ENCODE measurements around the gene FAM111B. TPM values are rescaled to one million over a fixed set of nuclear protein-coding genes. Genes with fewer than 3 reads are reported as not detected.

Gene FAM111B
- total RNA-seq, 1 donor from 2014 or later, result 13.2 TPM

- no peak overlapping the region for H3K4me3 Mint-ChIP-seq
- H3K36me3 Mint-ChIP-seq, result peaks cover 10% of the 10 kb centered on the region
- H3K27ac Mint-ChIP-seq, result no peak overlapping the region
Observed at GRCh38 chr11:59152312-59152951, 45.4 kb downstream of the FAM111B start.

GRCh38 chr11:59154610-59155009, 47.6 kb downstream of the FAM111B start:
- peaks cover 3% of the 10 kb centered on the region for H3K27me3 Mint-ChIP-seq
- no peaks in the 10 kb centered on the region for H3K9me3 Mint-ChIP-seq
- H3K36me3 Mint-ChIP-seq, result no peaks in the 10 kb centered on the region
- no peak for DNase-seq (ENCODE audit: extremely low spot score, unreplicated experiment)
- no peak overlapping the region for H3K4me3 Mint-ChIP-seq
- no peaks in the 10 kb centered on the region for H3K4me1 Mint-ChIP-seq (ENCODE audit: unreplicated experiment)
- TF ChIP-seq CTCF (conservative IDR thresholded peaks at IDR 0.05), result no peak
- H3K27ac Mint-ChIP-seq, result no peak overlapping the region

More at GRCh38 chr11:59152312-59152951, 45.4 kb downstream of the FAM111B start:
- peaks cover 3% of the 10 kb centered on the region for H3K27me3 Mint-ChIP-seq
- H3K9me3 Mint-ChIP-seq, result no peaks in the 10 kb centered on the region
- no peak for TF ChIP-seq CTCF (conservative IDR thresholded peaks at IDR 0.05)
- no peaks in the 10 kb centered on the region for H3K4me1 Mint-ChIP-seq (ENCODE audit: unreplicated experiment)
- DNase-seq (ENCODE audit: extremely low spot score, unreplicated experiment), result no peak

- H3K4me3 Mint-ChIP-seq, result no peak overlapping the region
- H3K27ac Mint-ChIP-seq, result no peak overlapping the region
- H3K4me1 Mint-ChIP-seq (ENCODE audit: unreplicated experiment), result no peaks in the 10 kb centered on the region
- TF ChIP-seq CTCF (conservative IDR thresholded peaks at IDR 0.05), result no peak
- H3K36me3 Mint-ChIP-seq, result no peaks in the 10 kb centered on the region
- peaks cover 17% of the 10 kb centered on the region for H3K27me3 Mint-ChIP-seq
- no peak for DNase-seq (ENCODE audit: extremely low spot score, unreplicated experiment)
- no peaks in the 10 kb centered on the region for H3K9me3 Mint-ChIP-seq
Observed at GRCh38 chr11:59157433-59157832, 50.4 kb downstream of the FAM111B start.

- no peaks in the 10 kb centered on the region for H3K36me3 Mint-ChIP-seq
- DNase-seq (ENCODE audit: extremely low spot score, unreplicated experiment), result no peak
- H3K27ac Mint-ChIP-seq, result no peak overlapping the region
- no peaks in the 10 kb centered on the region for H3K4me1 Mint-ChIP-seq (ENCODE audit: unreplicated experiment)
- peak; percentile 90 for TF ChIP-seq CTCF (conservative IDR thresholded peaks at IDR 0.05)
- H3K27me3 Mint-ChIP-seq, result peaks cover 21% of the 10 kb centered on the region
- H3K4me3 Mint-ChIP-seq, result no peak overlapping the region
- H3K9me3 Mint-ChIP-seq, result no peaks in the 10 kb centered on the region
Observed at GRCh38 chr11:59158206-59159068, 51.4 kb downstream of the FAM111B start.

GRCh38 chr11:59164028-59164427, 57.0 kb downstream of the FAM111B start:
- Mint-ChIP-seq H3K27ac (no peak overlapping the region), H3K27me3 (peaks cover 21% of the 10 kb centered on the region), H3K9me3 (no peaks in the 10 kb centered on the region), H3K36me3 (no peaks in the 10 kb centered on the region), H3K4me1 (ENCODE audit: unreplicated experiment) (no peaks in the 10 kb centered on the region), H3K4me3 (no peak overlapping the region)
- no peak for TF ChIP-seq CTCF (conservative IDR thresholded peaks at IDR 0.05)
- no peak for DNase-seq (ENCODE audit: extremely low spot score, unreplicated experiment)
